RKO (cell line): Measurements from ENCODE around the gene ATP2A3.
A peak's percentile ranks its signal among the peaks of the same experiment; 100 is the strongest.
"Not testable (repeated sequence)": the region's sequence is repeated elsewhere in the genome, so short reads cannot be mapped to it uniquely, and the experiment has no call there.

Experiments used
- DNase-seq: peaks from one replicate; pipeline ENCODE4 v3.0.0-alpha.2; 2016; ENCODE audit warnings: low spot score

The ATP2A3 gene

GRCh38 chr17:3991699-3992098 lies 27.5 kb upstream of the ATP2A3 start:
- DNase-seq, result not testable (repeated sequence)

GRCh38 chr17:3990386-3991127 lies 26.3 kb upstream of the ATP2A3 start:
- no peak for DNase-seq

GRCh38 chr17:3989041-3989886 lies 25.0 kb upstream of the ATP2A3 start:
- DNase-seq, result no peak

GRCh38 chr17:3988297-3989040 lies 24.2 kb upstream of the ATP2A3 start:
- no peak for DNase-seq

GRCh38 chr17:3986939-3987335 lies 22.7 kb upstream of the ATP2A3 start:
- DNase-seq, result no peak

GRCh38 chr17:3986270-3986938 lies 22.2 kb upstream of the ATP2A3 start:
- no peak for DNase-seq

- DNase-seq, result no peak
Measured at GRCh38 chr17:3985846-3986245, 21.6 kb upstream of the ATP2A3 start.

- DNase-seq, result peak; percentile 32
Measured at GRCh38 chr17:3983606-3984484, 19.6 kb upstream of the ATP2A3 start.

- no peak for DNase-seq
Measured at GRCh38 chr17:3982541-3983017, 18.3 kb upstream of the ATP2A3 start.

GRCh38 chr17:3982113-3982512 lies 17.9 kb upstream of the ATP2A3 start:
- DNase-seq, result no peak

GRCh38 chr17:3981455-3981854 lies 17.2 kb upstream of the ATP2A3 start:
- no peak for DNase-seq

GRCh38 chr17:3980381-3981014 lies 16.3 kb upstream of the ATP2A3 start:
- no peak for DNase-seq

GRCh38 chr17:3979290-3979611 lies 15.0 kb upstream of the ATP2A3 start:
- no peak for DNase-seq

- DNase-seq, result no peak
Measured at GRCh38 chr17:3978421-3979289, 14.4 kb upstream of the ATP2A3 start.

GRCh38 chr17:3977387-3977786 lies 13.2 kb upstream of the ATP2A3 start:
- DNase-seq, result no peak

GRCh38 chr17:3976675-3977171 lies 12.5 kb upstream of the ATP2A3 start:
- DNase-seq, result no peak

- no peak for DNase-seq
Measured at GRCh38 chr17:3974980-3975379, 10.7 kb upstream of the ATP2A3 start.

- DNase-seq, result no peak
Measured at GRCh38 chr17:3974138-3974687, 10.0 kb upstream of the ATP2A3 start.

GRCh38 chr17:3973495-3974137 lies 9.4 kb upstream of the ATP2A3 start:
- DNase-seq, result no peak
